Peyer's patch (tissue), 4 donors: ENCODE results near the gene TMEM234. TPM values are rescaled to one million over a fixed set of nuclear protein-coding genes. Genes with fewer than 3 reads are reported as not detected.

Experiments used
- DNase-seq, 3 donors: peaks; one replicate each; pipeline ENCODE4 v3.0.0-alpha.2; 2017 to 2019
- H3K27ac ChIP-seq, 4 donors: fragments of 200-600 bp; sonication (generic); one replicate each; pipeline ENCODE4 v1.5.1; 2016 to 2019
- H3K27me3 ChIP-seq, 2 donors: fragments of 200-600 bp; sonication (generic); one replicate each; pipeline ENCODE4 v1.5.1; 2019
- H3K36me3 ChIP-seq, 3 donors: fragments of 200-600 bp; sonication (generic); one replicate each; pipeline ENCODE4 v1.5.1; 2016 to 2019
- H3K4me1 ChIP-seq, 4 donors: fragments of 200-600 bp; sonication (generic); one replicate each; pipeline ENCODE4 v1.5.1; 2016 to 2019
- H3K4me3 ChIP-seq, 4 donors: fragments of 200-600 bp; sonication (generic); 1 replicate in 3 of 4; 2 replicates in 1 of 4; pipeline ENCODE4 v1.5.1; 2016 to 2019; ENCODE audit warnings: mild to moderate bottlenecking in 1 of 4
- H3K9me3 ChIP-seq, 4 donors: fragments of 200-600 bp; sonication (generic); one replicate each; pipeline ENCODE4 v1.5.1; 2016 to 2019; ENCODE audit warnings: mild to moderate bottlenecking in 1 of 4
- POLR2A ChIP-seq, 2 donors: fragments of 450-650 bp; IDR thresholded peaks; one replicate each; pipeline ENCODE4 v1.5.1; 2017; ENCODE audit warnings: antibody characterized with exemption in 2 of 2, mild to moderate bottlenecking in 2 of 2, moderate library complexity in 2 of 2
- total RNA-seq, 4 donors: library from RNA; depleted of rRNA; stranded (reverse); fragments of >200 nt; gene quantifications; one replicate each; pipeline ENCODE4 v1.1.0, GENCODE V29; 2016
- TF ChIP-seq, protein P1 (sequence below), 6 experiments: fragments of 450-650 bp in 4 of 6; fragments of 200-600 bp in 2 of 6; sonication (generic) in 1 of 6; IDR thresholded peaks; one replicate each; pipeline ENCODE4 v1.5.1; 2017 to 2019; ENCODE audit warnings: antibody characterized with exemption in 6 of 6, mild to moderate bottlenecking in 3 of 6, moderate library complexity in 1 of 6

TMEM234 gene
- total RNA-seq, 4 donors from 2014 or later: 15.9 to 47.0 (median 25.4) TPM

GRCh38 chr1:32221581-32221979 is 573 bp downstream of the TMEM234 start:
- no peaks in the 10 kb centered on the region for H3K9me3 ChIP-seq
- H3K4me1 ChIP-seq: peaks cover 0 to 23% (median 12%) of the 10 kb centered on the region in 4 donors
- TF ChIP-seq POLR2A (IDR thresholded peaks at IDR 0.05): no peak
- peak overlapping the region; percentile 73 to 95 (median 88) for H3K4me3 ChIP-seq
- no peaks in the 10 kb centered on the region for H3K27me3 ChIP-seq
- H3K36me3 ChIP-seq: peaks cover 0 to 38% (median 0%) of the 10 kb centered on the region in 3 donors
- DNase-seq: no peak
- H3K27ac ChIP-seq: peak overlapping the region; percentile 83 to 91 (median 90)

DNA sequence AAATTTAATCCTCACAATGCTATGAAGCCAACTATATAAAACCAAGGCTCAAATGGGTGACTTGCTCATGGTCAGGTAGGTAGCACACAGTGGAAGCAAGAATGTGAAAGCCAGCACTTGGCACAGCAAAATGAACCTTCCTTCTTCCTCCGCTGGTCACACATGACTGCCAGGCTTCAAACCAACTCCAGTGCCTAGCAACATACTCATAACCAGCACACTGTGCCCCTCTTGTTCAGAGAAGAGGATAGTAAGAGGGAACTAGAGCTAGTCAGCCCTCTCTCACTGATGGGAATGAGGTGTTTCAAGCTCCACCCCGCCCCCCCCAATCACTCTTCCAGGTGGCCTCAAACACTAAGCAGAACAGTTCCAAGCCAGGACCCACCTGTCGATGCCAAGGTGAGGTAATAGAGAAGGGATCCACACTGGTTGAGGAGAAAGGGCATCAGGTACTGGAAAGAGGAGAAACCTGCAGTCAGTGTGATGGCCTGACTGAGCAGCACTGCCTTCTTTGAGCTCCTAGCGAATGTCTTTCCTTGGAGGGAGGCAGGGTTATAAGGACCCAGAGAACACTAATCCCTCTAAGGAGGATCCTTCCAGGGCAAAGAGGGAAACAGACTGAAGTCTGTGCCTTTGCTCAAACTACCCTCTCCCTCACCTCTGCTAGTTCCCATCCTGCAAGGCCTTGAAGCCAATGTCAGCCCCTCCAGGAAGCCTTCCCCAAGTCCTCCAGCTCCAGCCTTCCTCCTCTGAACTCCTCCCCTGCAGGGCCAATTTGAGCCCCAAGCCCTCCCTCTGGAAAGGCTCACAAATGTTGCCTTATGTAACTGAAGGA is 1.2 kb downstream of the TMEM234 start:
- H3K4me1 ChIP-seq: peaks cover 0 to 26% (median 12%) of the 10 kb centered on the region in 4 donors
- H3K27ac ChIP-seq: peak overlapping the region; percentile 11 to 91 (median 86)
- peaks cover 0 to 32% (median 0%) of the 10 kb centered on the region in 3 donors for H3K36me3 ChIP-seq
- no peak for DNase-seq
- TF ChIP-seq POLR2A (IDR thresholded peaks at IDR 0.05): no peak
- TF ChIP-seq, protein P1, sequence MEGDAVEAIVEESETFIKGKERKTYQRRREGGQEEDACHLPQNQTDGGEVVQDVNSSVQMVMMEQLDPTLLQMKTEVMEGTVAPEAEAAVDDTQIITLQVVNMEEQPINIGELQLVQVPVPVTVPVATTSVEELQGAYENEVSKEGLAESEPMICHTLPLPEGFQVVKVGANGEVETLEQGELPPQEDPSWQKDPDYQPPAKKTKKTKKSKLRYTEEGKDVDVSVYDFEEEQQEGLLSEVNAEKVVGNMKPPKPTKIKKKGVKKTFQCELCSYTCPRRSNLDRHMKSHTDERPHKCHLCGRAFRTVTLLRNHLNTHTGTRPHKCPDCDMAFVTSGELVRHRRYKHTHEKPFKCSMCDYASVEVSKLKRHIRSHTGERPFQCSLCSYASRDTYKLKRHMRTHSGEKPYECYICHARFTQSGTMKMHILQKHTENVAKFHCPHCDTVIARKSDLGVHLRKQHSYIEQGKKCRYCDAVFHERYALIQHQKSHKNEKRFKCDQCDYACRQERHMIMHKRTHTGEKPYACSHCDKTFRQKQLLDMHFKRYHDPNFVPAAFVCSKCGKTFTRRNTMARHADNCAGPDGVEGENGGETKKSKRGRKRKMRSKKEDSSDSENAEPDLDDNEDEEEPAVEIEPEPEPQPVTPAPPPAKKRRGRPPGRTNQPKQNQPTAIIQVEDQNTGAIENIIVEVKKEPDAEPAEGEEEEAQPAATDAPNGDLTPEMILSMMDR (IDR thresholded peaks at IDR 0.05): no peak
- H3K27me3 ChIP-seq: no peaks in the 10 kb centered on the region
- peak overlapping the region; percentile 73 to 95 (median 88) for H3K4me3 ChIP-seq
- H3K9me3 ChIP-seq: no peaks in the 10 kb centered on the region

DNA sequence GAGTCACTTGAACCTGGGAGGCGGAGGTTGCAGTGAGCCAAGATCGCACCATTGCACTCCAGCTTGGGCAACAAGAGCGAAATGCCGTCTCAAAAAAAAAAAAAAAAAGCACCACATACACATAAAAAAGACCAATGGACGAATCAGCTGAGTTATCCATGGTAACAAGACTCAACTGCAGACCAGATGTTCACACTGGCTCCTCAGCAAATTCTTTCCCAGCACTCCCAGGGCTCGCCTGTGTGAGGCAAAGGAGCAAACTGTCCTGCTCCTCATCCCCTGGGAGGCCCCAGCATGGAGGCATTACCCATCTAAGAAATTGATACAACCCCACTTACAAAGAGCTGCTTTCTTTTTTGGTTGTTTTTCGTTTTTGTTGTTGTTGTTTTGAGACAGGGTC is 3.1 kb downstream of the TMEM234 start:
- Histone ChIP-seq H3K4me3 (no peak overlapping the region), H3K4me1 (peaks cover 0 to 36% (median 12%) of the 10 kb centered on the region in 4 donors), H3K27ac (no peak overlapping the region), H3K36me3 (peaks cover 0 to 23% (median 0%) of the 10 kb centered on the region in 3 donors), H3K27me3 (no peaks in the 10 kb centered on the region), H3K9me3 (no peaks in the 10 kb centered on the region)
- DNase-seq: no peak
- no peak for TF ChIP-seq POLR2A (IDR thresholded peaks at IDR 0.05)
- TF ChIP-seq, protein P1 (IDR thresholded peaks at IDR 0.05): no peak

DNA sequence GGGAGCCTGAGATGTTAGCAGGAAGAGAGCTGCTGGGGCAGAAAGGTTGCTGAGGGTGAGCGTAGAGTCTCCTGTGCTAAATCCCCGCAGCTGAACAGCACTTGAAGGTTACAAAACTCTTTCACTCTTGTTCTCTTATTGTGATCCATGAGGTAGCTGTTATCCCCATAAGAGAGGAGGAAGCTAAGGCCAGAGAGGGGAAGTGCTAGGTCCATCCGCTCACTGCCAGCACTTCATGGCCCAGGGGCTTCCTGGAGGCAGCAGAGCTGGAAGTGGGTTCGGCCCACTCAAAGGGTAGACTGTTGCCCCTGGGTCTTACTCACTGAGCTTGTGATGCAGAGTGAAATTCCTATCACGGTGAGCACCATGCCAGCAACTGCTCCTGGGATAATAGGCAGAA is 5.6 kb downstream of the TMEM234 start:
- Histone ChIP-seq H3K36me3 (peaks cover 0 to 18% (median 0%) of the 10 kb centered on the region in 3 donors), H3K27ac (peak overlapping the region in 3 of 4 donors; percentile 28 to 68 (median 46)), H3K4me3 (no peak overlapping the region), H3K27me3 (no peaks in the 10 kb centered on the region), H3K4me1 (peaks cover 0 to 23% (median 0%) of the 10 kb centered on the region in 4 donors), H3K9me3 (no peaks in the 10 kb centered on the region)
- no peak for DNase-seq
- TF ChIP-seq POLR2A (IDR thresholded peaks at IDR 0.05): no peak
- TF ChIP-seq, protein P1 (IDR thresholded peaks at IDR 0.05): no peak

DNA sequence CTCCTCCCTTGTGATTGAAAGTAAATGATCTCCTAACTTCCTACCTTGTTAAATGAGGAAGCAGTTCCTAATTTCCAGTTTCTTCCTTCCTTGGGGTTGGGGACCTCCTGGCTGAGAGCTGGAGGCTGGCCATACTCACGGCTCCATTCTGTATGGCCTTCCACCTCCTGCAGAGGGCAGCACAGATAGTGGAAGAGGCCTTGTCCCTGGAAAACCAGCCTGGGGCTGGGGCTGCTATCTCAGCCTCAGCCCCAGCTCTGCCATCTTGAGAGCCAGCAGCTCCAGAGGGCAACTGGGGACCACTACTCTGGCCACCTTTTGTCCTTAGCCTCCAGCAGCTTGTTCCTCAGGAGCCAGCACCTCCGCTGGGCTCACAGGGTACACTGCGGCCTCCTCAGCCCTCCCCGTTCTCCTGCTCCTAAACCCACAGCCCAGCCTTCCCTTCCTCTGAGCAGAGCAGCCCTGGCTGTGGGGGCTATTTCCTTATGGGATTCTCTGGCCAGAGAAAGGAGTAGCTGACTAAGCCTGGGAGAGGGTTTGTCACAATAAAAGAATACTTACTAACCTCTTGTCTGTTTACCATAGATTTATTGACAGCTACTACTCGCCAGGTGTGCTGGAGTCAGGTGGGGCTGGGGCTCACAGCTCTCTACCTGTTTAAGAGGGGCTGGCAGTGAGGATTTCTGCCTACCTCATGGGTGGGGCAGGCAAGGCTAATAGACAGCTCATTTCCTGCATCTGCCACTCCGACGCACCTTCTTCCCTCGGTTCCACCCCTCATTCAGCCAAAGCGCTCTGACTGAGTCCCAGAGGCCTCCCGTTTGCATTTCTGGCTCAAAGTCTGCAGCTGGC is 6.3 kb downstream of the TMEM234 start:
- no peaks in the 10 kb centered on the region for H3K27me3 ChIP-seq
- H3K4me1 ChIP-seq: peaks cover 0 to 16% (median 0%) of the 10 kb centered on the region in 4 donors
- peak overlapping the region in 3 of 4 donors; percentile 47 to 68 (median 57) for H3K27ac ChIP-seq
- no peaks in the 10 kb centered on the region for H3K9me3 ChIP-seq
- no peak overlapping the region for H3K4me3 ChIP-seq
- peak; percentile 54 to 84 (median 71) for DNase-seq
- TF ChIP-seq POLR2A (IDR thresholded peaks at IDR 0.05): no peak
- TF ChIP-seq, protein P1 (IDR thresholded peaks at IDR 0.05): peak; percentile 56 to 84 (median 72)
- peaks cover 0 to 18% (median 0%) of the 10 kb centered on the region in 3 donors for H3K36me3 ChIP-seq
